HG03175 (cell line): ENCODE results near the gene NBEAL1.
"Not testable (repeated sequence)": the region's sequence is repeated elsewhere in the genome, so short reads cannot be mapped to it uniquely, and the experiment has no call there.

Source experiments
- ATAC-seq: cut with Tn5 transposase; IDR thresholded peaks from one replicate; pipeline ENCODE4 v1.9.1; 2021; ENCODE audit warnings: mild to moderate bottlenecking, moderate library complexity; ENCODE audit not compliant: unreplicated experiment

The NBEAL1 gene

GRCh38 chr2:203038586-203038985 is 23.9 kb downstream of the NBEAL1 start:
- ATAC-seq, result no peak

DNA sequence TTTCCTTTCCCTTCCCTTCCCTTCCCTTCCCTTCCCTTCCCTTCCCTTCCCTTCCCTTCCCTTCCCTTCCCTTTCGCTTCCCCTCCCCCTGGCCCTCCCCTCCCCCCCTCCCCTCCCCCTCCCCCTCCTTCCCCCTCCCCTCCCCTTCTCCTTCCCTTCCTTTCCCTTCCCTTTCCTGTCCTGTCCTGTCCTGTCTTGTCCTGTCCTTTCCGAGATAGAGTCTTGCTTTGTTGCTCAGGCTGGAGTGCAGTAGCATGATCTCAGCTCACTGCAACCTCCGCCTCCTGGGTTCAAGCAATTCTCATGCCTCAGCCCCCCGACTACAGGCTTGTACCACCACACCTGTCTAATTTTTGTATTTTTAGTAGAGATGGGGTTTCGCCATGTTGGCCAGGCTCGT is 24.5 kb downstream of the NBEAL1 start:
- not testable (repeated sequence) for ATAC-seq

GRCh38 chr2:203040966-203041521 is 26.4 kb downstream of the NBEAL1 start:
- ATAC-seq, result no peak

GRCh38 chr2:203042178-203042577 is 27.5 kb downstream of the NBEAL1 start:
- ATAC-seq, result no peak

- no peak for ATAC-seq
These were observed 28.6 kb downstream of the NBEAL1 start for GRCh38 chr2:203043226-203043625.

GRCh38 chr2:203045867-203046266 is 31.2 kb downstream of the NBEAL1 start:
- no peak for ATAC-seq

- no peak for ATAC-seq
These were observed 37.9 kb downstream of the NBEAL1 start for GRCh38 chr2:203052539-203052938.

DNA sequence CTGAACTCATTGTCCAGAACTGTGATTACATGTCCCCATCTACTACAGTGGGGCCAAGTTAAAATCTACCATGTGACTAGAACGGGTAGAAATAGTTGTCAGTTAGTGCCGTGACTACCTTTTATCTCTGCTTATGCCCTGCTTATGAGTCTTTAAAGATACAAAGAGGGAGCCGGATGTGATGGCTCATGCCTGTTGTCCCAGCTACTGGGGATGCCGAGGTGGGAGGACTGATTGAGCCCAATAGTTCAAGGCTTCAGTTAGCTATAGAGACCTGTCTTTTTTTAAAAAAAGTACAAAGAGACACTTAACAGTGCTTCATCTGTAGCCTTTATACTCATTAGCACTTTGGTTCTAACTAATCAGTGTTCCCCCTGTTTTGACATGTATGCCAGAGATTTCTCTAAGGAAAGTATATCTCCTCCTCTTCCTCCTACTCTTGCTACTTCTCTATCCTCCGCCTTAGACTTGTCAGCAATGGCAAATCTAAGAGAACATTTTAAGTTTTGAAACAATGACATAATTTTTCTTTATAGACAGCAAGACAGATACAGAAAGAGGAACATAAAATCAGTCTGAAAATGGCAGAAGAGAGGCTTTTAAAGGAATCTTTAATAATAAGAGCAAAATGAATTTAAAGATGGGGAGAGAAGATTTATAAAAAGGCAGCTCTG is 45.0 kb downstream of the NBEAL1 start:
- no peak for ATAC-seq

DNA sequence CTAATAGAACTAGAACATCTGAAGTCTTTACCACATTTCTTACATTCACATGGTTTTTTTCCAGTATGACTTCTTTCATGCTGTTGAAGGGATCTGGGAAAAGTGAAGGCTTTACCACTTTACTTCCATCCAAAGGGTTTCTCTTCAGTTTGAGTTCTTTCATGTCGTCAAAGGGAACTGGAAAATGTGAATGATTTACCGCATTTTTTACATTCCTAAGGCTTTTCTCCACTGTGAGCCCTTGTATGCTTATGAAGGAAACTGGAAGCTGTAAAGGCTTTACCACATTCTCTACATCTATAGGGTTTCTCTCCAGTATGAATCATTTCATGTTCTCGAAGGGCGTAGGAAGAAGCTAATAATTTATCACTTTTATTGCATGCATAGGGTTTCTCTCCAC is 46.7 kb downstream of the NBEAL1 start:
- no peak for ATAC-seq

DNA sequence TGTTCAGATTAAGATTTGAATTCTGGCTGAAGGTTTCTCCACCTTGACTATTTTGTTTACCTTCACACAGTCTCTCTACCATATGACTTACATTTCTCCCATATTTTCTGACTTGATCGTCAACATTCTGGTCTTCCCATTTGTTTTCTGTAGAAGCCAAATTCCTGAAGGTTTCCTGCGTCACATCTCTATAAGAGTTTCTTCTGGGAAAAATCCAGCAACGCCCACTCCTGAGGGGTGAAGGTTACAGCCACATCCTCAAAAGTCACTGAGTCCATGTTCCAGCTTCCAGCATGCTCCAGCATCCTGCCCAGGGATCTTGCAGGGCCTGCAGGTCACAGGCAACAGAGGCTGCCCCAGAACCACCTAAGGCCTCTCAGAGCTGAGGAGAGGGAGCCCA is 47.5 kb downstream of the NBEAL1 start:
- no peak for ATAC-seq

GRCh38 chr2:203066519-203067091 is 51.9 kb downstream of the NBEAL1 start:
- not testable (repeated sequence) for ATAC-seq

DNA sequence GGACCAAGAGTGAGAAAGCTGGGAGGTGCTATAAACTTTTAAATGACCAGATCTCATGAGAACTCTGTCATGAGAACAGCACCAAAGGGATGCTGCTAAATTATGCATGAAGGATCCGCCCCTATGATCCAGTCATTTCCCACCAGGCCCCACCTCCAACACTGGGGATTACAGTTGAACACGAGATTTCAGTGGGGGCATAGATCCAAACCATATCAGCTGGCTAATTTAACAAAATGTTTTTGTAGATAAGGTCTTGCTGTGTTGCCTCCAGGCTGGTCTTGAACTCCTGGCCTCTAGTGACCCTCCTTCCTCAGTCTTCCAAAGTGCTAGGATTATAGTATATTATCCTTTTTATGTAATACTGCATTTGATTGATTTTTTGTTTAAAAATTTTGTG is 56.0 kb downstream of the NBEAL1 start:
- no peak for ATAC-seq

DNA sequence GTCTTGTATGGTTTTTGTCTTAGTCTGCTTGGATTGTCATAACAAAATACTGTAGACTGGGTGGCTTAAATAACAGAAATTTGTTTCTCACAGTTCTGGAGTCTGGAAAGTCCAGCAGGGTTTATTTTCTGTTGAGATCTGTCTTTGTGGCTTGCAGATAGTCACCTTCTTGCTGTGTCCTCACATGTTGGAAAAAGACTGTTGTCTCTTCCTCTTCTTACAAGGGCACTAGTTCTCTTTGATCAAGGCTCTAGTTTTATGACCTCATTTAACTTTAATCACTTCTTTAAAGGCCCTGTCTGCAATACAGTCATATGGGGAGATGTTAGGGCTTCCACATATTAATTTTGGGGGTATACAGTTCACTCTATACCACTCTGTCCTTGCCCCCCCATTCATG is 56.5 kb downstream of the NBEAL1 start:
- no peak for ATAC-seq

- no peak for ATAC-seq
These were observed 57.7 kb downstream of the NBEAL1 start for GRCh38 chr2:203072371-203072770.

- no peak for ATAC-seq
These were observed 62.8 kb downstream of the NBEAL1 start for GRCh38 chr2:203077451-203077850.

DNA sequence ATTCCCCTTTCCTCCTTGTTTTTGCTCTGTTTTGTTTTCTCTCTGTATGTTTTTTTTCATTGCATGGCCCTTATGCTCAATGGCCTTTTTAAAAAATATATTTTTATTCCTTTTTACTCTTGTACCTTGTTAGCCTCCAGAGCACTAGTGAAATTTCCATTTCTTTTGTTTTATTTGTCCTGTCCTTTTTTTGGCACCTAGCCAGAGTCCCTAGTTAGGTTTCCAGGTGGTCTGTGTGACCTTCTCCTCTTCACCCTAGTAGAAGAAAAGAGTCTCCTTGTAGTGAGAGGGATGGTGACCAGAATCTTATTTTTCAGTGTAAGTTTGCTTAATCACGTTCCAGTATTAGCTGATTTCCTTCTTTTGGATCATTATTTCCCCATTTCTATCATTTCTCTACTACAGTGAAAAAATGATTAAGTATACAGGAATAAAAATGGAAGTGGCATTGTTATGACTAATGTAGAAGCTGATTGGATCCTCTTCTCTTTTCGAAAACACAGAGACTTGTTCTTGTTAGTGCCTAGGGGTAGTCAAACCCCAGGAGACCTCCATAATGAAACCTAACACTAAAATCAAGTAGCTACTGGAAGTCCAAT is 65.9 kb downstream of the NBEAL1 start:
- no peak for ATAC-seq

DNA sequence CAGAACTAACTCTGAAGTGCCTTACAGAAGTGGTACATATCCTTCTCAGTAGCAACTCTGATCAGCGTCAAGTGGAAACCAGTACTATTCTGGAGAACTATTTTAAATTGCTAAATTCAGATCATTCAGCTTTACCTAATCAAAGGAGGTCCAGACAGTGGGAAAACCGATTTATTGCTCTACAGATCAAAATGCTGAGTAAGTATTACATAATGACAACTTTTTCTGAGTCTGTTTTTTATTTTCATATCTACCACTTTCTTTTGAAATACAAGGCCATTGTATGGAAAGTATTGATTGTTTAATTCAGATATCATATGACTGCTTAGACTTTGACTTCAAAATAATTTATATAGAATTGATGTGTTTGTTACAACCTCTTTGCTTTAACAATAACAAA is 68.7 kb downstream of the NBEAL1 start:
- no peak for ATAC-seq

DNA sequence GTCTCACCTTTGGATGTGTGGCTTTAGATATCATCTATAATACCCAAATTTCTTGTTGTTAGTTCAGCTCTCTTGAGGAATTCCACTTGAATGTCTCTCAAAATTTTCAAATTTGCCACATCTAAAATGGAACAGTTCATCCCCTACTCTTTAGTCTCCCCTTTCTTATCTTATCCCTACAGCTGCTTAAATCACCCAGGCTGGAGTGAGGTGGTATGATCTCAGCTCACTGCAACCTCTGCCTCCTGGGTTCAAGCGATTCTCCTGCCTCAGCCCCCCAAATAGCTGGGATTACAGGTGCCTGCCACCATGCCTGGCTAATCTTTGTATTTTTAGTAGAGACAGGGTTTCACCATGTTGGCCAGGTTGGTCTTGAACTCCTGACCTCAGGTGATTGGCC is 71.7 kb downstream of the NBEAL1 start:
- not testable (repeated sequence) for ATAC-seq

GRCh38 chr2:203090721-203091120 is 76.0 kb downstream of the NBEAL1 start:
- ATAC-seq, result not testable (repeated sequence)

GRCh38 chr2:203097735-203098134 is 83.1 kb downstream of the NBEAL1 start:
- ATAC-seq, result no peak

DNA sequence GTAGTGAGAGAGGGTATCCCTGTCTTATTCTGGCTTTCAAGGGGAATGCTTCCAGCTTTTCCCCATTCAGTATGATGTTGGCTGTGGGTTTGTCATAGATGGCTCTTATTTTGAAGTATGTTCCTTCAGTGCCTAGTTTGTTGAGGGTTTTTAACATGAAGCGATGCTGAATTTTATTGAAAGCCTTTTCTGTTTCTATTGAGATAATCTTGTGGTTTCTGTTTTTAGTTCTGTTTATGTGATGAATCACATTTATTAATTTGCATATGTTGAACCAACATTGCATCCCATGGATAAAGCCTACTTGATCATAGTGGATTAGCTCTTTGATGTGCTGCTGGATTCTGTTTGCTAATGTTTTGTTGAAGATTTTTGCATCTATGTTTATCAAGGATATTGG is 87.7 kb downstream of the NBEAL1 start:
- not testable (repeated sequence) for ATAC-seq

GRCh38 chr2:203104273-203104672 is 89.6 kb downstream of the NBEAL1 start:
- no peak for ATAC-seq
